ENCODE results near the gene CCDC178.

DNA sequence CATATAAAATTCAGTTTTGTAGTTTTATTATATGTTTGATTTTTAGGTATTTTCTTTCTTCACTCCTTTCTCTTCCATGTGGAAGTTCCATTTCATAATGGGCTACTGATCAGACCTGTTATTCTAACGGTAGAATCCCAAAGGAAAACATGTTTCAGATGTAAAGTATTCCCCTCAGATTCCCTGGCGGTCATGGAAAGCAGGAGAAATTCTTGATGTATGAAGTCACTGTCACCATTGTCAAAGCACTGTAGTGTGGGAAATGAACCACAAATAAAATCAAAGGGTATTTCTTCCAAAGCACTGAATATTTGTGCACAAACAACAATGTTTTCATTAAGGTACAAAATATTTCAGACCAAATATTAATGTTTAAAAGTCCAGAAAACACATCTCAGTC lies 430.4 kb downstream of the CCDC178 start:
- TF ChIP-seq, protein P1, sequence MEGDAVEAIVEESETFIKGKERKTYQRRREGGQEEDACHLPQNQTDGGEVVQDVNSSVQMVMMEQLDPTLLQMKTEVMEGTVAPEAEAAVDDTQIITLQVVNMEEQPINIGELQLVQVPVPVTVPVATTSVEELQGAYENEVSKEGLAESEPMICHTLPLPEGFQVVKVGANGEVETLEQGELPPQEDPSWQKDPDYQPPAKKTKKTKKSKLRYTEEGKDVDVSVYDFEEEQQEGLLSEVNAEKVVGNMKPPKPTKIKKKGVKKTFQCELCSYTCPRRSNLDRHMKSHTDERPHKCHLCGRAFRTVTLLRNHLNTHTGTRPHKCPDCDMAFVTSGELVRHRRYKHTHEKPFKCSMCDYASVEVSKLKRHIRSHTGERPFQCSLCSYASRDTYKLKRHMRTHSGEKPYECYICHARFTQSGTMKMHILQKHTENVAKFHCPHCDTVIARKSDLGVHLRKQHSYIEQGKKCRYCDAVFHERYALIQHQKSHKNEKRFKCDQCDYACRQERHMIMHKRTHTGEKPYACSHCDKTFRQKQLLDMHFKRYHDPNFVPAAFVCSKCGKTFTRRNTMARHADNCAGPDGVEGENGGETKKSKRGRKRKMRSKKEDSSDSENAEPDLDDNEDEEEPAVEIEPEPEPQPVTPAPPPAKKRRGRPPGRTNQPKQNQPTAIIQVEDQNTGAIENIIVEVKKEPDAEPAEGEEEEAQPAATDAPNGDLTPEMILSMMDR (IDR thresholded peaks at IDR 0.05), result no peak
- no peak for TF ChIP-seq POLR2A (IDR thresholded peaks at IDR 0.05)

All from adrenal gland (tissue), 5 donors.